HepG2 (cell line): ENCODE measurements around the gene CHD9NB.

Experiments used
- ARID2 ChIP-seq: sonication (generic); formaldehyde crosslinking; IDR thresholded peaks from 2 replicates; pipeline ENCODE4 v1.8.1; 2022; ENCODE audit warnings: mild to moderate bottlenecking, missing genetic modification reagents, borderline replicate concordance
- CTCF ChIP-seq: sonication (generic); formaldehyde crosslinking; IDR thresholded peaks from 2 replicates; pipeline ENCODE4 v1.5.0; 2020; ENCODE audit warnings: mild to moderate bottlenecking, missing genetic modification reagents, moderate library complexity
- IKZF4 ChIP-seq: sonication (generic); formaldehyde crosslinking; IDR thresholded peaks from 2 replicates; pipeline ENCODE4 v1.5.1; 2020; ENCODE audit warnings: borderline replicate concordance, mild to moderate bottlenecking, low read depth, missing genetic modification reagents; ENCODE audit errors: not compliant biosample characterization
- KAT8 ChIP-seq: IDR thresholded peaks from 2 replicates; pipeline ENCODE4 v1.6.1; 2016; ENCODE audit warnings: missing genetic modification reagents, missing compliant biosample characterization
- NFYB ChIP-seq: sonication (generic); formaldehyde crosslinking; IDR thresholded peaks from 2 replicates; pipeline ENCODE4 v1.4.0; 2020; ENCODE audit warnings: missing genetic modification reagents
- POLR2A ChIP-seq, 2 experiments: IDR thresholded peaks; 2 replicates each; pipeline ENCODE4 v1.6.1; 2011; ENCODE audit warnings: low read depth in 2 of 2, low read length in 2 of 2, mild to moderate bottlenecking in 1 of 2, moderate library complexity in 1 of 2; ENCODE audit not compliant: insufficient read depth in 1 of 2
- RAD21 ChIP-seq: fragments of 450-650 bp; formaldehyde crosslinking; IDR thresholded peaks from 2 replicates; pipeline ENCODE4 v1.5.0; 2020; ENCODE audit warnings: mild to moderate bottlenecking
- RELA ChIP-seq: sonication (generic); formaldehyde crosslinking; IDR thresholded peaks from 2 replicates; pipeline ENCODE4 v1.4.0; 2020; ENCODE audit warnings: missing genetic modification reagents
- SIN3A ChIP-seq: IDR thresholded peaks from 2 replicates; pipeline ENCODE4 v1.6.1; 2011; ENCODE audit warnings: low read depth, mild to moderate bottlenecking, control low read depth, low read length, borderline replicate concordance
- STAT5B ChIP-seq: sonication (generic); formaldehyde crosslinking; IDR thresholded peaks from 2 replicates; pipeline ENCODE4 v1.4.0; 2020; ENCODE audit warnings: missing genetic modification reagents
- TCF12 ChIP-seq, 2 experiments: fragments of 450-650 bp in 1 of 2; sonication (generic) in 1 of 2; formaldehyde crosslinking in 1 of 2; IDR thresholded peaks; 2 replicates each; pipeline versions ENCODE4 v1.6.1 to v1.8.0; 2017 to 2022; ENCODE audit warnings: antibody characterized with exemption in 1 of 2, mild to moderate bottlenecking in 1 of 2, missing genetic modification reagents in 1 of 2, moderate library complexity in 1 of 2
- ZBTB4 ChIP-seq: sonication (generic); formaldehyde crosslinking; IDR thresholded peaks from 2 replicates; pipeline ENCODE4 v1.4.0; 2020; ENCODE audit warnings: missing genetic modification reagents, mild to moderate bottlenecking, borderline replicate concordance
- ZNF572 ChIP-seq: sonication (generic); formaldehyde crosslinking; IDR thresholded peaks from 2 replicates; pipeline ENCODE4 v1.5.1; 2020; ENCODE audit warnings: mild to moderate bottlenecking, missing genetic modification reagents
- ZNF652 ChIP-seq: IDR thresholded peaks from 2 replicates; pipeline ENCODE4 v1.6.1; 2016; ENCODE audit warnings: low read depth, borderline replicate concordance

- TF ChIP-seq ZNF652 (CRISPR knock-in tag) (no peak), ZNF572 (CRISPR knock-in tag) (no peak), POLR2A (IDR thresholded peaks at IDR 0.05; ENCODE audit: insufficient read depth in 1 of 2, low read depth in 2 of 2, low read length in 2 of 2) (0 out of 4 replicates have a peak, but pooled peaks of 1 of the 2 experiments have one; percentile 39), TCF12 (IDR thresholded peaks at IDR 0.05) (no peak), TCF12 (CRISPR knock-in tag; IDR thresholded peaks at IDR 0.05) (no peak), RAD21 (CRISPR knock-in tag) (no peak), SIN3A (no peak), NFYB (no peak), CTCF (no peak), STAT5B (CRISPR knock-in tag) (no peak), ARID2 (no peak), IKZF4 (no peak), ZBTB4 (CRISPR knock-in tag) (no peak), RELA (no peak), KAT8 (no peak)
Observed at GRCh38 chr16:53098526-53099317, 46.0 kb upstream of the CHD9NB start.
